CD4-positive, alpha-beta T cell treated with Interleukin-6 at 100 ng/mL for 8 hours (primary cell): ENCODE measurements around the gene TALDO1.
A peak's percentile ranks its signal among the peaks of the same experiment; 100 is the strongest.
"Not testable (repeated sequence)": the region's sequence is repeated elsewhere in the genome, so short reads cannot be mapped to it uniquely, and the experiment has no call there.

Experiments used
- DNase-seq: peaks from one replicate; pipeline ENCODE4 v3.0.0-alpha.2; 2020; ENCODE audit warnings: mixed read lengths, low spot score

TALDO1 gene

GRCh38 chr11:719214-720016, 27.8 kb upstream of the TALDO1 start:
- DNase-seq, result no peak

- no peak for DNase-seq
Observed at GRCh38 chr11:720017-720641, 27.1 kb upstream of the TALDO1 start.

- DNase-seq, result no peak
Observed at GRCh38 chr11:720642-721246, 26.5 kb upstream of the TALDO1 start.

GRCh38 chr11:721247-721740, 26.0 kb upstream of the TALDO1 start:
- DNase-seq, result no peak

- peak; percentile 55 for DNase-seq
Observed at GRCh38 chr11:721741-722345, 25.4 kb upstream of the TALDO1 start.

GRCh38 chr11:722346-722811, 24.9 kb upstream of the TALDO1 start:
- no peak for DNase-seq

GRCh38 chr11:723120-723883, 24.0 kb upstream of the TALDO1 start:
- peak; percentile 52 for DNase-seq

GRCh38 chr11:724049-724777, 23.1 kb upstream of the TALDO1 start:
- no peak for DNase-seq

- no peak for DNase-seq
Observed at GRCh38 chr11:724778-725386, 22.4 kb upstream of the TALDO1 start.

GRCh38 chr11:725624-726202, 21.6 kb upstream of the TALDO1 start:
- DNase-seq, result no peak

GRCh38 chr11:726278-727220, 20.7 kb upstream of the TALDO1 start:
- DNase-seq, result peak; percentile 49

- no peak for DNase-seq
Observed at GRCh38 chr11:727281-727701, 20.0 kb upstream of the TALDO1 start.

GRCh38 chr11:727859-728748, 19.2 kb upstream of the TALDO1 start:
- DNase-seq, result peak; percentile 74

- no peak for DNase-seq
Observed at GRCh38 chr11:728901-729491, 18.3 kb upstream of the TALDO1 start.

GRCh38 chr11:729492-730074, 17.7 kb upstream of the TALDO1 start:
- no peak for DNase-seq

- no peak for DNase-seq
Observed at GRCh38 chr11:733072-733471, 14.2 kb upstream of the TALDO1 start.

- DNase-seq, result not testable (repeated sequence)
Observed at GRCh38 chr11:734541-734940, 12.7 kb upstream of the TALDO1 start.
